Measurements from ENCODE around the gene SUN2.

DNA sequence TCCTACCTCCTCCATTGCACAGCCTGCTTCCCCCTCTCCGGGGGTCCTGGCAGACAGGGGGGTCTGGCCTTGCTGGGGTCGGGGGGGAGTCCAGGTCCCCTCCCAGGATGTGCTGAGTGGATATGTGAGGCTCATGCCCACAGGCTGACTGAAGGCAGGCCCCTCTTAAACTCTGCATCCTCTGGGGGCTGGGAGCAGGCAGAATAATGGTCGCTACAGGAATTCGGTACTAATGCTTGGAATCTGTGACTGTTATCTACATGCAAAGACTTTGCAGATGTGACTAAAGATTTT, 1.6 kb upstream of the SUN2 start:
- TF ChIP-seq, protein P1, sequence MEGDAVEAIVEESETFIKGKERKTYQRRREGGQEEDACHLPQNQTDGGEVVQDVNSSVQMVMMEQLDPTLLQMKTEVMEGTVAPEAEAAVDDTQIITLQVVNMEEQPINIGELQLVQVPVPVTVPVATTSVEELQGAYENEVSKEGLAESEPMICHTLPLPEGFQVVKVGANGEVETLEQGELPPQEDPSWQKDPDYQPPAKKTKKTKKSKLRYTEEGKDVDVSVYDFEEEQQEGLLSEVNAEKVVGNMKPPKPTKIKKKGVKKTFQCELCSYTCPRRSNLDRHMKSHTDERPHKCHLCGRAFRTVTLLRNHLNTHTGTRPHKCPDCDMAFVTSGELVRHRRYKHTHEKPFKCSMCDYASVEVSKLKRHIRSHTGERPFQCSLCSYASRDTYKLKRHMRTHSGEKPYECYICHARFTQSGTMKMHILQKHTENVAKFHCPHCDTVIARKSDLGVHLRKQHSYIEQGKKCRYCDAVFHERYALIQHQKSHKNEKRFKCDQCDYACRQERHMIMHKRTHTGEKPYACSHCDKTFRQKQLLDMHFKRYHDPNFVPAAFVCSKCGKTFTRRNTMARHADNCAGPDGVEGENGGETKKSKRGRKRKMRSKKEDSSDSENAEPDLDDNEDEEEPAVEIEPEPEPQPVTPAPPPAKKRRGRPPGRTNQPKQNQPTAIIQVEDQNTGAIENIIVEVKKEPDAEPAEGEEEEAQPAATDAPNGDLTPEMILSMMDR (IDR thresholded peaks at IDR 0.05): no peak
- no peak for TF ChIP-seq POLR2A (IDR thresholded peaks at IDR 0.05)
